PC-3 (cell line): Measurements from ENCODE around the gene DPCD. TPM values are rescaled to one million over a fixed set of nuclear protein-coding genes. Genes with fewer than 3 reads are reported as not detected.

Experiments
- ATAC-seq: fragments of 200-7000 bp; cut with Tn5 transposase; 2 replicates; pipeline ENCODE4 v1.9.1; 2020; ENCODE audit warnings: mild to moderate bottlenecking, moderate library complexity
- BruUV-seq: library from RNA; stranded (reverse); fragments of 400-500 nt; replicated peaks from 2 replicates; lab custom pipeline; 2021; lab: Mats Ljungman, UMichigan
- CTCF ChIA-PET: fragments of 300-600 bp; sonication (Branson Sonifier 250); formaldehyde crosslinking; loops from one replicate; lab custom pipeline; 2022; ENCODE audit warnings: antibody characterized with exemption; lab: Charles Lee
- POLR2A ChIA-PET: fragments of 300-600 bp; sonication (Branson Sonifier 250); formaldehyde crosslinking; loops from one replicate; lab custom pipeline; 2022; ENCODE audit warnings: antibody characterized with exemption; ENCODE audit not compliant: unreplicated experiment; lab: Charles Lee
- DNase-seq: peaks from one replicate; pipeline ENCODE4 v3.0.0-alpha.2; 2015
- H2AFZ ChIP-seq: fragments of 300-600 bp; sonication (generic); 2 replicates; pipeline ENCODE4 v1.6.0; 2016; ENCODE audit warnings: antibody characterized with exemption, low read length
- H3F3A ChIP-seq: fragments of 300-600 bp; sonication (generic); one replicate; pipeline ENCODE4 v1.6.0; 2017; ENCODE audit warnings: antibody characterized with exemption, low read length, control low read depth, mild to moderate bottlenecking; ENCODE audit not compliant: unreplicated experiment
- H3K27ac ChIP-seq: fragments of 300-600 bp; sonication (generic); 2 replicates; pipeline ENCODE4 v1.5.1; 2016; ENCODE audit warnings: mild to moderate bottlenecking, low read length
- H3K27me3 ChIP-seq: fragments of 300-600 bp; sonication (generic); 2 replicates; pipeline ENCODE4 v1.6.1; 2016; ENCODE audit warnings: low read length, mixed read lengths
- H3K36me3 ChIP-seq: fragments of 300-600 bp; sonication (generic); 2 replicates; pipeline ENCODE4 v1.6.1; 2016; ENCODE audit warnings: low read depth, mixed run types, low read length, mixed read lengths
- H3K4me1 ChIP-seq: fragments of 300-600 bp; sonication (generic); 2 replicates; pipeline ENCODE4 v1.5.1; 2016; ENCODE audit warnings: low read length; ENCODE audit not compliant: insufficient read depth
- H3K4me2 ChIP-seq: fragments of 300-600 bp; sonication (generic); 2 replicates; pipeline ENCODE4 v1.6.0; 2016; ENCODE audit warnings: low read length
- H3K4me3 ChIP-seq: fragments of 300-600 bp; sonication (generic); 2 replicates; pipeline ENCODE4 v1.5.1; 2016; ENCODE audit warnings: mild to moderate bottlenecking, low read length, mixed read lengths
- H3K79me2 ChIP-seq: fragments of 300-600 bp; sonication (generic); 2 replicates; pipeline ENCODE4 v1.6.1; 2017; ENCODE audit warnings: low read length, mixed read lengths
- H3K9ac ChIP-seq: fragments of 300-600 bp; sonication (generic); 2 replicates; pipeline ENCODE4 v1.6.0; 2016; ENCODE audit warnings: mild to moderate bottlenecking, low read length
- H3K9me2 ChIP-seq: fragments of 300-600 bp; sonication (generic); replicated peaks from 2 replicates; pipeline ENCODE4 v1.6.1; 2016; ENCODE audit warnings: mixed run types, low read length, mixed read lengths
- H3K9me3 ChIP-seq: fragments of 300-600 bp; sonication (generic); 2 replicates; pipeline ENCODE4 v1.6.1; 2016; ENCODE audit warnings: low read length, mixed read lengths
- H4K20me1 ChIP-seq: fragments of 300-600 bp; sonication (generic); 2 replicates; pipeline ENCODE4 v1.6.1; 2016; ENCODE audit warnings: low read length, mixed read lengths
- CTCF ChIP-seq: fragments of 300-600 bp; sonication (generic); conservative IDR thresholded peaks from 2 replicates; pipeline ENCODE4 v1.5.1; 2017; ENCODE audit warnings: antibody characterized with exemption, low read depth, mild to moderate bottlenecking, low read length
- EZH2 ChIP-seq: fragments of 300-600 bp; sonication (generic); IDR thresholded peaks from one replicate; pipeline ENCODE4 v1.6.1; 2017; ENCODE audit warnings: antibody characterized with exemption, mild to moderate bottlenecking, low read length; ENCODE audit not compliant: unreplicated experiment
- EZH2phosphoT487 ChIP-seq: fragments of 300-600 bp; sonication (generic); IDR thresholded peaks from 2 replicates; pipeline ENCODE4 v1.6.1; 2018; ENCODE audit warnings: mild to moderate bottlenecking, antibody characterized with exemption, low read length, borderline replicate concordance
- intact Hi-C: fragments of 100-400 bp; cut with micrococcal nuclease; formaldehyde crosslinking; loops from 2 replicates; pipeline ENCODE4 v1.9.0; 2023
- microRNA-seq: library from miRNA; unstranded; fragments of <30 nt; microRNA quantifications from one replicate; pipeline ENCODE4 v1.1.0, GENCODE V29; 2020; ENCODE audit not compliant: unreplicated experiment
- total RNA-seq: library from RNA; depleted of rRNA; stranded (reverse); fragments of >200 nt; gene quantifications from 2 replicates; pipeline ENCODE4 v1.2.3, GENCODE V29; 2014; rRNA removed

Gene DPCD
- total RNA-seq, 1 experiment from 2014 or later, result 37.1 TPM

GRCh38 chr10:101658975-101659374 is 70.9 kb downstream of the DPCD start:
- no peaks in the 10 kb centered on the region for H4K20me1 ChIP-seq

More at GRCh38 chr10:101658975-101659374, 70.9 kb downstream of the DPCD start:
- Histone ChIP-seq H3K9me2 (no peaks in the 10 kb centered on the region), H3K9ac (no peak overlapping the region), H3K36me3 (no peaks in the 10 kb centered on the region), H3K27me3 (no peaks in the 10 kb centered on the region), H2AFZ (no peak overlapping the region), H3K4me2 (no peak overlapping the region), H3K4me1 (no peaks in the 10 kb centered on the region), H3K9me3 (no peaks in the 10 kb centered on the region), H3F3A (no peaks in the 10 kb centered on the region), H3K4me3 (no peak overlapping the region), H3K27ac (no peak overlapping the region), H3K79me2 (no peaks in the 10 kb centered on the region)
- TF ChIP-seq EZH2 (no peak), EZH2phosphoT487 (no peak), CTCF (no peak)
- no peak for DNase-seq
- no peak for ATAC-seq
- ChIA-PET POLR2A (no interaction called here), CTCF (no interaction called here)
- intact Hi-C loops, result no loop called here
- no TSS peak for BruUV-seq

Small RNA genes within 50 kb of the gene (microRNA-seq; reads per million reads assigned to microRNA genes)
- not detected for gene MIR3158-1
- gene MIR3158-2, result not detected

Other genes starting within 250 kb of the DPCD start
- 4.4 and 5.7 TPM in 2 replicates for gene BTRC, start 234.2 kb upstream of the DPCD start, total RNA-seq
- gene POLL, start 64 bp upstream of the DPCD start, total RNA-seq, result 10.9 and 13.1 TPM in 2 replicates
- gene FBXW4, start 106.8 kb downstream of the DPCD start, total RNA-seq, result 17.7 and 18.8 TPM in 2 replicates
- not detected in 2 replicates for gene FGF8, start 187.8 kb downstream of the DPCD start, total RNA-seq
- gene NPM3, start 195.1 kb downstream of the DPCD start, total RNA-seq, result 117 and 128 TPM in 2 replicates
- 42.7 and 43.0 TPM in 2 replicates for gene OGA, start 230.1 kb downstream of the DPCD start, total RNA-seq